COR-L47 (cell line): Measurements from ENCODE around the gene ADNP2.
"Not testable (repeated sequence)": the region's sequence is repeated elsewhere in the genome, so short reads cannot be mapped to it uniquely, and the experiment has no call there.

Experiments used
- DNase-seq: peaks from one replicate; lab custom pipeline; 2025; lab: John Stamatoyannopoulos, UW

Gene ADNP2

DNA sequence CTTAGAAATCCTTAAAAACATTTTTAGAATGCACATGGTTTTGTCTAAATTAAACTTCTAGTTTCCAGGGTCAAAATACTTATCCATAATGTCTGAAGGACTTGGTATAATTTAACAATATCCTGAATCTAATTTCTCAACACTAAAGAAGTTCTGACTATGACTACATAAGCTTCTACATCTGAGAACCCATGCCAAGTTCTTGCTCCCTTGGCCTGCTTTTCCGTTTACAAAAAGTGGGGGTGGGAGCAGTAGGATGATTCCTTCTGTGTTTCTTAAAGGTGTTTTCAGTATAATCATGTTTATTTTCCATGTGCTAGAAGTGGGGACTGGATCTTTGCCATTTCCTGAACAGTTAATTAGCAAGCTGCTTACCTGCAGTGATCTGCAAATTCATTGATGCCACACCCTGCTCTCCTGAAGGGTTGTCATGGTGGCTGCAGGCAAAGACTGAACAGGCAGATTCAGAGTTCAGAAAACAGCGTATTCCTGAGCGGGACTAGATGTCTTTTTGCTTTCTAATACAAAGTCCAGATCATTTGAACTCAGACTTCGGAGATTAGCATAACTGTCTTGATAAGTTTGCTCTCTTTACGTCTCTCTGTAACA is 36.2 kb downstream of the ADNP2 start:
- DNase-seq: peak; percentile 80

DNA sequence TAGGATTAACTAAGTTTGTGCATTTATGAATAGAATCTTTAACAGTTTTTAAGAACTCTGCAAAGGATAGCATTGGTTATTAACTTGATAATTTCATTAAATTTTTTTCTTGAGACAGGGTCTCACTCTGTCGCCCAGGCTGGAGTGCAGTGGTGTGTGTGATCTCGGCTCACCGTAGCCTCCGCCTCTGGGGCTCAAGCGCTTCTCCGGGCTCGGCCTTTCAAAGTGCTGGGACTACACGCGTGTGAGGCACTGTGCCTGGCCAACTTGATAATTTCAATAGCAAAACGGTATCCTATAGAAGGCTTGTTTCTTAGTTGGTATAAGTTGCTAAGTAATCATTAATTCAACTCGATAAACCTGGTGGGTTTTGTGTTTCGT is 38.0 kb downstream of the ADNP2 start:
- no peak for DNase-seq

DNA sequence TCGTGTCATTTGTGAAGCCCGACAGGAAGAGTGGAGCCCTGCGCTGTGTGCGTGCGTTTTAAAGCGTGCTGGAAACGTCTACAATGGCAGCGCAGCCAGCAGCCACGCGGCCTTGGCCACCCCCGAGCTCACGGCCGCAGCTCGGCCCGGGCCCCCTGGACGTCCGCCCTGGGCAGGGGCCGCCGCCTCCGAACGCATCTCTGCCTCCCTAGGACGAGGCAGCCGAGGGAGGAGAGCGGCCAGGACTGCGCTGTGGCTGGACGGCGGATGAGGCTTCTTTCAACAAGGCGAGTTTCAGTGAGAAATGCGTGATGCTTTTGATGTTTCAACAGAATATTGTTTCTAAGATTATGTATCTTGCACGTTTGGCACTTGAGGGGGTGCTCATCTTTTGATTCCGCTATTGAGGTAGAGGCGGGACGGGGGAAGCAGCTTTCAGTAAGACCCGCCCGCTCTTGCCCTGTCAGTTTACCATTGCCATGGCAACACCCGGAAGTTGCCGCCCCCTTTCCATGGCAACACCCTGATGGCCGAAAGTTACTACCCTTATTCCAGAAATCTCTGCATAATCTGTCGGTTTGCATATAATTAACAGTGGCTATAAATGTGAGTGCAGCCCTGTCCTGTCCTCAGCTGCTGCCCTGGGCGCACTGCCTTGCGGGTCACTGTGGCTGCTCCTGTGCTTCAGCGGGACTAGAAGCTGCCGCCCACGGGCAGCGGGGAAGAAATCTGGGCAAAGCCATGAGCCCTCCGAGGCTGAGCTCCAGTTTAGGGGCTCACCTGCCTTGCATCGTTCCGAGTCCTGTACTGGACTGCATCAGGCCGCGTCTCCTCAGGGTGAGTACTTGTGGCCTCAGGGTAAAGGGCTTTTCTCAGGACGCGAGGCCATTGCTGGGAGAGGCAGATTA is 38.6 kb downstream of the ADNP2 start:
- DNase-seq: peak; percentile 68

DNA sequence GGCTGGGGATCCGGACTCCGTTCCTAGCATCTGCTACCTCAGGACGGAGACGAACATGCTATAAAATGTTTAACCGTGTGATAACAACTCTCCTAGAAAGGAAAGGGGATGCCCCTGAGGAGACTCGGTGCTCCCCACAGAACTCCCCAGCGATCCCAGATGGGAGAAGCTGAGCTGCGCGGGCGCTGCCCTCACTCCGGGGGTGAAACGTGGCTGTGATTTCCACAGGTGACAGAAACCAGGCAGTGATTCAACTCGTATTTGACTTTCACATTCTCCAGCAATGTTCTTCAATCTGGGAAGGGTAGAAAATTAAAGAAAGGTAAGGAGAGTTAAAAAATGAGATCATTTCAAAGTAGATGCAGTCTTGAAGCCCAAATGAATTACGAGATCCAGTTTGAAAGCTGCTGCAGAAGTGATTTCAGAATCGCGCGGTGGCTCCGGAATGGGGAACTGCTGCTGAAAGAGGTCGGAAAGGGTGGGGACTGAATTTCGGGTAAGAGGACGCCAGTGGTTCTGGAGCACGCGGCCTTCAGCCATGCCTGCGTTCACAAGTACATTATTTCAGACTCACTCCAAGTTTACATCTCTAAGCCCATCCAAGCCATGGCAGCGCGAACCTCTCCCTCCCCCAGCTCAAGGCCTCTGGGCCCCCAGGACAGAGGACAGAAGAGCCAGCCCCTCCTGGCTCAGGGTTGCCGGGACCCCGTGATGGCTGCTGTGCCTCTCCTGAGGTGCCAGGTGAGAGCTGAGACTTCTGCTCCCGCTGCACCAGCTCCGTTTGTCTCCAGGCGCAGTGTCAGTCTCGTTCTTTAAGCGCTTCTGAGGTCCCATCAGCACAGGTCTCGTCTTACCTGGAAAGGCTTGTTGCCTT is 39.5 kb downstream of the ADNP2 start:
- DNase-seq: no peak

GRCh38 chr18:80149667-80150066 is 40.6 kb downstream of the ADNP2 start:
- DNase-seq: no peak

- peak; percentile 64 for DNase-seq
Observed at GRCh38 chr18:80154293-80154692, 45.2 kb downstream of the ADNP2 start.

GRCh38 chr18:80157708-80158343 is 48.8 kb downstream of the ADNP2 start:
- DNase-seq: peak; percentile 66

GRCh38 chr18:80158365-80158764 is 49.3 kb downstream of the ADNP2 start:
- DNase-seq: no peak

GRCh38 chr18:80159713-80160636 is 50.9 kb downstream of the ADNP2 start:
- no peak for DNase-seq

GRCh38 chr18:80161781-80162417 is 52.8 kb downstream of the ADNP2 start:
- no peak for DNase-seq

DNA sequence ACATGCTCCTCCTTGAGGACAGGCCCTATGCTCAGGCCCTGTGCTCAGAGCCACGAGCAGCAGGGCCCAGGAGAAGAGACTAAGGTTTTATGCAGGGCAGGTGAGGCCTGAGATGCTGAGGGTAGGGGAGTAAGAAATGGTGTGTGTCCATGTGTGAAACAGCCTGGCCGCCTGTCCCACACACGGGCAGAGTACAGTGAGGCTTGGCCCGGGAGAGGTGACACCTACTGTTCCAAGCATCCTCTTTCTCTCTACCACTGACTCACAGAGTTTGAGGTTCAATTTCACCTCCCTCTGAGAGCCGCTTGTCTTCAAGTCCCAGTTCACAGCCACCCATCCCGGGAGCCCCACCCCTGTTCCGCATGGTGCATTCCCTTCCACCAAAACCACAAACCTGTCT is 54.1 kb downstream of the ADNP2 start:
- no peak for DNase-seq

GRCh38 chr18:80164727-80165355 is 55.8 kb downstream of the ADNP2 start:
- not testable (repeated sequence) for DNase-seq

DNA sequence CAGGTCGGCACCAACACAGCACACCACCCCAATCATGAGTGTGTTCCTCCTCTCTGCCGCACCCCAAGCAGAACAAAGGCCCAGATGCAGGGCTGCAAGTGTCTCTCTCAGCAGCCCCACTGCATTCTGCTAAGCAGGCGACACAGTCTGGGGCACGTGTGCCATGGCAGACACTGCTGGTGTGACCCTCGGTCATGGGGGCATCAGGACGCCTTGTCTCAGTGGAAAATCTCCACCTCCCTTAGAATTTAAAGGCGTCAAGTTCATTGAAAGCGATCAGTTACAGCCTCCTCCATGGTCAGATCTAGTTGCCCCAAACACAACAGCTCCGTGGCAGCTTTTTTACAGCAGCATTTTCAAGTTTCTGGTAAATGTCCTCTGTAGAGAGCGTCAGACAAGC is 57.2 kb downstream of the ADNP2 start:
- no peak for DNase-seq

- DNase-seq: no peak
Observed at GRCh38 chr18:80166725-80167124, 57.7 kb downstream of the ADNP2 start.

DNA sequence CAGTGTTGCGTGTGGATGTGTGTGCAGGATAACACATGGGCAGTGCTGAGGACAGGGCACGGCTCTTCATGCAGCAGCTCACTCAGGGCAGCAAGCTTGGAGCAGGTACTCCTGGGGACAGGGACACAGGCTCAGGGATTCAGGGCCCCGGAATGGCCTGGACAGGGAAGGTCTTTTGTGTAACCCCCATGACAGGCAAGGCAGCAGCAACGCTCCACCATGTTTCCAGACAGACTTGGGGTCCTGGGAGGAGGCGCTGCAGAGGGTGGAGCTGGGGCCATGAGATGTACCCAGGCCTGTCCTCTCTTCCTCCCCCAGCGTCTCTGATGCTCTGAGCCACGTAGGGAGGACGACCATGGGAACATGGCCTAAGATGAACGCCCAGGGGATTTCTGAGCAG is 58.3 kb downstream of the ADNP2 start:
- no peak for DNase-seq

DNA sequence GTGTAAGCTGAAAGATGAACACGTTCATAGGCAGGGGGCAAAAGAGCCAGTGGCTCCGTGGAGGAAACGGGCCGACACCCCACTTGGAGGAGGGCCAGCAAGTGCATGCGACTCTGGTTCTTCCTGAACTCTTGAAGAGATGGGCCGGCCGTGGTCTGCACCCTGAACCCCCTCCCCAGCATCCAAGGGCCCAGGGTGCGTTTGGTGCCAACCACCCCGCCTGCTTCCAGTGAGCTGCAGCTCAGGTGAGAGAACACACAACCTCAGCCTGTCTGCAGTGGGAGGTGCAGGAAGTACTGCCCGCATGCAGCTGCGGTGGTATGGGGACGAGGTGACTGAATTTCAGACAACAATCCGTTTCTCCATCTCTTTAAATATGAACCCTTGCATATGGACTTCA is 58.9 kb downstream of the ADNP2 start:
- no peak for DNase-seq

DNA sequence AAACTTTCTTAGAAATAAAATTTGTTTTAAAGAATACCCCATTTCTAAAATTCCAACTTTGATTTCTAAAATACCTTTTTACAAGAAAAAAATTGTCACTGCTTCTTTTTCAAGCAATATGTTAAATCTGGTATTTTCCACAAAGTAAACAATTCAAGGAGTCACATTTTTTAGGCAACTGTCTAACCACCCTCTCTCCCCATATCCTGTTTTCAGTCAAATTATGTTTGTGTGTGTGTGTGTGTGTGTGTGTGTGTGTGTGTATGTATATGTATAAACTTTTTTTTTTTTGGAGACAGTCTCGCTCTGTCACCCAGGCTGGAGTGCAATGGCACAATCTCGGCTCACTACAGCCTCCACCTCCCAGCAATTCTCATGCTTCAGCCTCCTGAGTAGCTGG is 59.3 kb downstream of the ADNP2 start:
- DNase-seq: no peak

- no peak for DNase-seq
Observed at GRCh38 chr18:80168982-80169381, 59.9 kb downstream of the ADNP2 start.

- DNase-seq: no peak
Observed at GRCh38 chr18:80169607-80170006, 60.5 kb downstream of the ADNP2 start.
